Measurements from ENCODE around the gene ATP5F1C. TPM values are rescaled to one million over a fixed set of nuclear protein-coding genes. Genes with fewer than 3 reads are reported as not detected.
A peak's percentile ranks its signal among the peaks of the same experiment; 100 is the strongest.

Gene ATP5F1C
- polyA plus RNA-seq, 3 donors, result 179 to 455 (median 437) TPM

GRCh38 chr10:7786430-7786829, 1.5 kb upstream of the ATP5F1C start:
- Histone ChIP-seq H3K27ac (ENCODE audit: low read depth in 1 of 2, low read length in 2 of 2) (peak overlapping the region in 1 of 2 donors; percentile 91), H3K4me2 (replicated peaks; ENCODE audit: extremely low read depth, low read length, poor library complexity, severe bottlenecking) (peak overlapping the region; percentile 75), H3K79me2 (ENCODE audit: insufficient read depth, low read length) (peaks cover 100% of the 10 kb centered on the region), H3K9me3 (replicated peaks in 1 of 2; ENCODE audit: control insufficient read depth in 1 of 2, insufficient read depth in 1 of 2, low read length in 2 of 2) (no peaks in the 10 kb centered on the region), H3K27me3 (ENCODE audit: control insufficient read depth in 2 of 2, insufficient read depth in 2 of 2, low read length in 2 of 2) (no peaks in the 10 kb centered on the region), H3K4me3 (replicated peaks in 1 of 3; ENCODE audit: low read depth in 2 of 3, low read length in 3 of 3) (peak overlapping the region in 1 of 3 experiments; percentile 87), H4K20me1 (ENCODE audit: insufficient read depth, low read length) (peaks cover 70% of the 10 kb centered on the region), H3K4me1 (ENCODE audit: control insufficient read depth in 1 of 2, insufficient read depth in 2 of 2, low read length in 2 of 2) (peaks cover 27 to 34% of the 10 kb centered on the region in 2 donors), H2AFZ (ENCODE audit: insufficient read depth, low read depth, low read length, poor library complexity, severe bottlenecking) (no peak overlapping the region), H3K9ac (ENCODE audit: insufficient read depth, low read length, poor library complexity, severe bottlenecking) (no peak overlapping the region), H3K36me3 (replicated peaks in 1 of 2; ENCODE audit: control insufficient read depth in 1 of 2, insufficient read depth in 2 of 2, low read length in 2 of 2) (peaks cover 2 to 19% of the 10 kb centered on the region in 2 donors)
- TF ChIP-seq CTCF (IDR thresholded peaks at IDR 0.05), result no peak
- Mint-ChIP-seq H3K27ac (peak overlapping the region in 4 of 7 donors; percentile 18 to 74 (median 47)), H3K36me3 (peaks cover 15 to 40% of the 10 kb centered on the region in 2 donors), H3K9me3 (no peaks in the 10 kb centered on the region), H3K4me1 (peaks cover 44% of the 10 kb centered on the region), H3K27me3 (ENCODE audit: low read depth in 3 of 3) (no peaks in the 10 kb centered on the region), H3K4me3 (no peak overlapping the region)
- DNase-seq, result peak in 1 of 3 donors; percentile 15
- intact Hi-C loops (cut with micrococcal nuclease), result loop anchor here in 1 of 2 donors (2.0 kb wide), 1 partner anchor 32 kb away; the partner anchor contains the start of gene TAF3
- no CpG with 5 or more reads among the region's 3 CpGs for WGBS (ENCODE audit: insufficient coverage)

GRCh38 chr10:7787150-7787856, 674 bp upstream of the ATP5F1C start:
- H3K36me3 Mint-ChIP-seq, result peaks cover 15 to 40% of the 10 kb centered on the region in 2 donors
- peak overlapping the region; percentile 93 for H2AFZ ChIP-seq (ENCODE audit: insufficient read depth, low read depth, low read length, poor library complexity, severe bottlenecking)
- H3K27me3 ChIP-seq (ENCODE audit: control insufficient read depth in 2 of 2, insufficient read depth in 2 of 2, low read length in 2 of 2), result no peaks in the 10 kb centered on the region
- H4K20me1 ChIP-seq (ENCODE audit: insufficient read depth, low read length), result peaks cover 75% of the 10 kb centered on the region
- peak in 1 of 3 donors; percentile 22 for DNase-seq
- under 1% methylated on average over 23 of the region's 26 CpGs for WGBS (ENCODE audit: insufficient coverage)
- H3K27me3 Mint-ChIP-seq (ENCODE audit: low read depth in 3 of 3), result no peaks in the 10 kb centered on the region
- no peak overlapping the region for H3K27ac Mint-ChIP-seq
- no peaks in the 10 kb centered on the region for H3K9me3 ChIP-seq (replicated peaks in 1 of 2; ENCODE audit: control insufficient read depth in 1 of 2, insufficient read depth in 1 of 2, low read length in 2 of 2)
- H3K9ac ChIP-seq (ENCODE audit: insufficient read depth, low read length, poor library complexity, severe bottlenecking), result peak overlapping the region; percentile 97
- H3K36me3 ChIP-seq (replicated peaks in 1 of 2; ENCODE audit: control insufficient read depth in 1 of 2, insufficient read depth in 2 of 2, low read length in 2 of 2), result peaks cover 5 to 20% of the 10 kb centered on the region in 2 donors
- no peaks in the 10 kb centered on the region for H3K9me3 Mint-ChIP-seq
- H3K27ac ChIP-seq (ENCODE audit: low read depth in 1 of 2, low read length in 2 of 2), result peak overlapping the region; percentile 80 to 91
- peaks cover 27 to 34% of the 10 kb centered on the region in 2 donors for H3K4me1 ChIP-seq (ENCODE audit: control insufficient read depth in 1 of 2, insufficient read depth in 2 of 2, low read length in 2 of 2)
- peak overlapping the region; percentile 75 for H3K4me2 ChIP-seq (replicated peaks; ENCODE audit: extremely low read depth, low read length, poor library complexity, severe bottlenecking)
- no peak overlapping the region for H3K4me3 Mint-ChIP-seq
- intact Hi-C loops (cut with micrococcal nuclease), result loop anchor here in 1 of 2 donors (2.0 kb wide), 1 partner anchor 31 kb away; the partner anchor contains the start of gene TAF3
- peaks cover 100% of the 10 kb centered on the region for H3K79me2 ChIP-seq (ENCODE audit: insufficient read depth, low read length)
- H3K4me1 Mint-ChIP-seq, result peaks cover 48% of the 10 kb centered on the region
- H3K4me3 ChIP-seq (replicated peaks in 1 of 3; ENCODE audit: low read depth in 2 of 3, low read length in 3 of 3), result peak overlapping the region; percentile 87 to 94 (median 88)
- TF ChIP-seq CTCF (IDR thresholded peaks at IDR 0.05), result no peak
